Measurements from ENCODE around the gene SELENON.

Gene SELENON

DNA sequence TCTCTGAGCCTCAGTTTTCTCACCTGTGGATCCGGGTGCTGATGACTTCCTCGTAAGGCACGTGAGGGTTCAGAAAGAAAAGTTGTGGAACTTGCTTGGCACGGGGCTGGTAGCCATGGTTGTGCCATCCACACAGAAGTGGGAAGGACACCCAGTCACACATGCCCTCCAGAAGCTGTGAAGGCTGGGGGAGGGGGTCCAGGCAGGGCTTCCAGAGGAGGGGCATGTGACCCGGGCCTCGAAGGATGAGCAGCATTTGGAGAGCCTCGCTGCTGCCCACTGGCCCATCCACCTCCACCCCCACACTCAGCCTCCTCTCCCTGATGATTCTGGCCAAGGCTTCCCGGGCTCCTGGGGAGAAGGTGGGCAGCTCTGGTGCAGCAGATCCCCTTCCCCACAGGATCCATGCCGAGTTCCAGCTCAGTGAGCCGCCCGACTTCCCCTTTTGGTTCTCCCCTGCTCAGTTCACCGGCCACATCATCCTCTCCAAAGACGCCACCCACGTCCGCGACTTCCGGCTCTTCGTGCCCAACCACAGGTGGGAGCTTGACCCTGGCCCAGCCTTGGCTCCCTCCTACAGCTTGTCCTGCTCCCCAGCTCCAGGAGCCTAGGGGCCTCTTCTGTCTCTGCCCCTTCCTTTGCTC, 9.4 kb downstream of the SELENON start:
- no peak for DNase-seq (ENCODE audit: low spot score)

GRCh38 chr1:25809929-25810328, 9.9 kb downstream of the SELENON start:
- DNase-seq (ENCODE audit: low spot score) = no peak

DNA sequence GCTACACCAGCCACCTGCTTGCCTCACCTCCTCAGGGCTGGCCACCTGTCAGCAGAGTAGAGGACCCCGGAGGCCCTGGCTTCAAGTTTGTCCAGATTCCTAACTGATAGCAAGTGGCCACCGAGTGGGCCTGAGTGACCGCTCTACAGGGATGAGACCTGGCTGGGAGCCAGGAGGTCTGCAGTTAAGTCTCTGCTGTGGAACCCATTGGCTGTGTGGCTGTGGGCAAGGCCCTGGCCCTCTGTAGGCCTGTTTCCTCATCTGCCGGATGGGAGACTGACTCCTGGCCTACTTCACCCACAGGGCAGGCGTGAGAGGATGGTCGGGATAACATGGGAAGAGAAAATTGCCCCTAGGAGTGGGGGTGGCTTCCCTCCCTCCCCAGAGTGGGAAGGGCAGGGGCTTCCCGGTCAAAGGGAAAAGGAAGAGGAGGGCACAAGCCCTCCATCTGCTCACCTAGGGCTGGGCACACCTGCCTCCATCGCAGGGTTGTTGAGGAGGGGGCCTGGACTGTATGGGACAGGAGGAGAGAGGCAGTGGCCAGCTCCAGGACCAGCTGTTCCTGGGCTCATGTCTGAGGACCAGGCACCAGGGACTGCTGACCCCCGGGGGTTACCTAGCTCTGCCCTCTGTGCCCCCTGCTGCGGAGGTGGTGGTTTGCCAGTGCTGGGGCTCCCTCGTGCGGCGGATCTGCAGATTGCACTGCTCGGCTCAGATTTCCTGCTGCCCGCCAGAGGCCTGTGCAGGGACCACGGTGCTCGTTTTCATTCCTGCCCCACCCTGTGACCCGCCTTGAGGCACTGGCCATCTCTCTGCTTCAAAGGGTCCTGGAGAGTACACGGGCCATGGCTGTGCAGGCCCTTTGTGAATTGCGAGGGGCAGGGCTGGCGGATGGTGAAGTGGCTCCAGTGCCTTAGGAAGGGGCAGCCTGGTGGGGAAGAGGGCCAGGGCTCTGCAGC, 10.6 kb downstream of the SELENON start:
- peak; percentile 86 for DNase-seq (ENCODE audit: low spot score)

GRCh38 chr1:25811384-25812082, 11.5 kb downstream of the SELENON start:
- no peak for DNase-seq (ENCODE audit: low spot score)

- DNase-seq (ENCODE audit: low spot score) = no peak
Observed at GRCh38 chr1:25813071-25813733, 13.2 kb downstream of the SELENON start.

DNA sequence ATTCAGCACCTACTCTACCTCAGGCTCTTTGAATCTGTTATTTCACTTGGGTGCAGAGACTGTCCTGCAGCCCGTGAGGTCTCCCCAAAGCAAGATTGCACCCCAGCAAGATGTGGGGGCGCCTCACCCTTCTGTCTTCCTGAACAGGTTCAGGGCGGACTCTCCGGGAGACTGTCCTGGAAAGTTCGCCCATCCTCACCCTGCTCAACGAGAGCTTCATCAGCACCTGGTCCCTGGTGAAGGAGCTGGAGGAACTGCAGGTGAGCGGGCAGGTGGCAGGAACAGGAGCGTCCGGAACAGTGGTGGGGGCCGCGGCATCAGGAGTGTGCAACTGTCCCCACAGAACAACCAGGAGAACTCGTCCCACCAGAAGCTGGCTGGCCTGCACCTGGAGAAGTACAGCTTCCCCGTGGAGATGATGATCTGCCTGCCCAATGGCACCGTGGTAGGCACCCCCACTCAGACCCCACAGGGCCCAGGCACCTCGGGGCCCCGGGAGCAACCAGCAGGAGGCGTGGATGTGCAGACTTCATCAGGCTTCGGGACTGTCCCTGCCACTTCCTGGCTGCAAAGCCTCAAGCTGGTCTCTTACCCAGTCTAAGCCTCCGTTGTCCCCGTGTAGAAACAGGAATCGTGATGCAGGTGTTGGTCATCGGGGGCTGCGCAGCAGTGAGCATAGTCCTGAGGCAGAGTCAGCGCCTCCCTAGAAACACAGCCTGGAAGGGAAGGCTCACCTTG, 13.9 kb downstream of the SELENON start:
- no peak for DNase-seq (ENCODE audit: low spot score)

- no peak for DNase-seq (ENCODE audit: low spot score)
Observed at GRCh38 chr1:25814549-25815087, 14.6 kb downstream of the SELENON start.

DNA sequence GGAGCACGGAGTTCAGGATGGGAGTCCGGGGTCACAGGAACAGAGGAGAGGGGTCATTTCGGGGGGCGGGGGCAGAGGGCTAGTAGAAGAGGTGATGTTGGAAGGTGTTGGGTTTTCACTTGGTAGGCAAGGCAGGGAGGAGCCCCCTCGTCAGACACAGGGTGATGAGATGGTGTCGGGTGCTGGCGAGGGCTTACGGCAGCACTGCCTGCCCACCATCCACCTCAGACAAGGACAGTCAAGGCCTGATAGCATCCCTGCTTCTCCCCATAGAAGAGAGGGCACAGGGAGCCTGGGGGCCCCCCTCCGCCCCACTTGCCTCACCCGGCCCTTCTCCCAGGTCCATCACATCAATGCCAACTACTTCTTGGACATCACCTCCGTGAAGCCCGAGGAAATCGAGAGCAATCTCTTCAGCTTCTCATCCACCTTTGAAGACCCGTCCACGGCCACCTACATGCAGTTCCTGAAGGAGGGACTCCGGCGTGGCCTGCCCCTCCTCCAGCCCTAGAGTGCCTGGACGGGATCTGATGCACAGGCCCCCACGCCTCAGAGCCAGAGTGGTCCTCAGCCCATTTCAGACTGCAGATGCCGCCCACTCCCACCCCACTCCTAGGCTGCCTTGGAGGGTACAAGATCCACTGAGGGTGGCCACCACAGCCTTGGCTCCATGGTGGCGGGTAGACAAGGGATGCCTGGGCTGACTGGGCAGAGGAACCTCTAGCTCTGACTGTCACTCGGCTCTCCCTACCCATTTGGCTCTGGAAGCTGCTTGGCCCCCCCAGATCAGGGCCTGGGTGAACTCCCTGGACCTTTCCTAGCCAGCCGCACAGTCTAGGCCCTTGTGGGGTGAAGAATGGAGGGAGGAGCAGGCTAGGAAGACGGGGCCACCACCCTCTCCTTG, 15.5 kb downstream of the SELENON start:
- no peak for DNase-seq (ENCODE audit: low spot score)

DNA sequence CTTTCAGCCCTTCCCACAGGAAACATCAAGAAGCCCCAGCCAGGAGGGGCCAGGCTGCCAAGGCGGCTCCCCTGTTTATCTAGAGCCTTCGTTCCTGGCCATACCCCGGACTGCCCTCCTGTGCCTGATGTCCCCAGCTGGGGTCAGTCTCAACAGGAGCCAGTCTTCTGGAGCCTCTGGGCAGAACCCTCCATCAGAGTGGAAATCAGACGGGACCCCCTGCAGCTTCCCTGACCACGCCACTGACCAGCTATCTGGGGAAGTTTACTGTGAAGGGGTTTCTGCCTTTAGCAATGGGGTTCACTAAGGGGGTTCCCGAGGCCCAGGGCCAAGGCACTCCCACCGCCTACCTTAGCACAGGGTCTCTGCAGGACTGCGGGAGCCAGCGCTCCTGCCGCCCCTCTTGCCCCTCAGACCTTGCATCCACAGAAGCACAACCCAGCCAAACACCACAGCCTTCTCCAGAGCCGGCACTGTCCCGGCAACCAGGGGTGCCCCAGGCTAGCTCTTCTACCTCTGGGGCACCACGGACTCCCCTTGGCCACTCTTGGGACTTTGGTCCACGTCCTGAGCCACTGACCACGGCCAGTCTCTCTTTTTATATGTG, 16.2 kb downstream of the SELENON start:
- no peak for DNase-seq (ENCODE audit: low spot score)

DNA sequence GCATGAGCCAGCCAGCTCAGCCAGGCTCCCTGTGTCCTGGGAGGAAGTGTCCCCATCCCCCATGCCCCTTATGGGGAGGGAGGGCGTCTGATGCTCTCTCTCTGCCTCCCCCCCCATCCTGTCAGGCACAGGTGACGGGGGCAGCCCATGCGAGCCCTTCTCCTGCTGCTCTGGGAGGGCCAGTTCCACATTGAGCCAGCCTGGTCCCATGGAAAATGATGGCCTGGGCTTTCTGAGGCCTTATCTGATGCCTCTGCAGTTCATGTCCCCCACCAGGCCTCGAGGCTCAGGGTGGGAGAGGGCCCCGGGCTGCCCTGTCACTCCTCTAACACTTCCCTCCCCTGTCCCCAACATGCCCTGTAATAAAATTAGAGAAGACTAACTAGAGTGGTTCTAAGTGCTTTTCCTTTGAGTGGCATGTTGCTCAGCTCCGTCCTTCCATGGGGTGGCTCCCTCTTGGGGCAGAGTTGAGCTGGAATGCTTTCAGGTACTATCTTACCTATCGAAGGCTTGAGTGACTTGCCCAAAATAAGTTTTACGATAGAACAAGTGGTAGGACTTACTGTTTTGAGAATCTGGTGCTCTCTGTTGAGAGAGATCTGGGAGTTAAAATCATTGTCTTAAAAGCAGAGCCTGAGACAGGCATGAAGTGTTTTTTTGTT, 18.0 kb downstream of the SELENON start:
- DNase-seq (ENCODE audit: low spot score) = no peak

DNA sequence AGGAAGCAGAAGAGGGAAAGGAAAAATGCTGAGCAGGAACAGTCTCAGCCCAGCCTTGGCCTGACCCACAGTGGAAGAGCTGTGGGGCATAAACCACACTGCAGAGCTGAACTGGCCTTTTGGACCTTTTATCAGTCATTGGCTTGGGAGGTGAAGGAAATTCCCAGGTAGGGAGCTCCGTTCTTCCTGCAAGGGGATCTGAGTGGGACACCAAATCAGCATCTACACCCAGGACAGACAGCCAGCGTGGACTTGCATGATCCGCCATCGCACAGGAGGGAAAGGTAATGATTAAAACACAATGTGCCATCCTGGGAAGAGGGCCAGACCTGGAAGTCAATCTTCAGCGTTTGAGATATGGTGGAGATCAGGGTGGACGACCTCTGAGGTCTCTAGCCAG, 18.6 kb downstream of the SELENON start:
- no peak for DNase-seq (ENCODE audit: low spot score)

DNA sequence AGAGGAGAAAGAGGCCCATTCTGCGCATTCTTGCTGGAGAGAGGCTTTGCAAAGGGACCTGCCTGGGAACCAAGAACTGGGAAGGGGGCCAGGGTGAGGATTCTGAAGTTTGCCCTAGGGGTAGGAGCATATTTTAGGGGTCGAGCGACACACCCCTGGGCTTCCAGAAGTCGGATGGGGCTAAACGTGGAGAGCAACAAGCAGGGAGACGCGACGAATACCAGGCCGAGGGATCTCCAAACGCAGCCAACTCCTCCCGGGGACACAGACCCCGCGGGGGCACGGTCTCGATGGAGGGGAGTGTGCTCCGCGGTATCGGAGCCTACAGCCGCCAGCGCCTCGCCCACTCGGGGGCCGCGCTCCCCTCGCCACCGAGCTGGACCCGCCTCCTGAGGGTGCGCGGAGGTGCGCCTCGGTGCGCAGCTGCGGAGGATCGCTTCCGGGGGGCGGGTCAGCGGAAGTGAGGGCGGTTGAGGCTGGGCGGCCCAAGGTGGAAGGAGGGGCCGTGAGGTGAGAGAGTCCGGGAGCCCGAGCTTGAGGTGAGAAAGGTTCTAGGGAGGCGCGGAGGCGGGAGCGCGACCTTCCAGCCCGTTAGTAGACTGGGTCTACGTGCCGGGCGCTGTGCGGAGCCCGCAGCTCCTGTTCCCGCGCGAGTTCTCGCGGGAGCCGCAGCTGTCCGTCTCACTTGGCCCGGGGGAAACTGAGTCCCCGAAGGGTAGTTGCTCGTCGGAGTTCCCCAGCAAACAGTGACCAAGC, 19.7 kb downstream of the SELENON start, which contains the start of gene MTFR1L:
TSS of gene MTFR1L (plus strand) at position 464 of the 756 bp plus-strand sequence. CDS start 3,151 bp downstream, outside the sequence.
- peak; percentile 95 for DNase-seq (ENCODE audit: low spot score)

- peak; percentile 75 for DNase-seq (ENCODE audit: low spot score)
Observed at GRCh38 chr1:25820247-25821111, 20.5 kb downstream of the SELENON start.

DNA sequence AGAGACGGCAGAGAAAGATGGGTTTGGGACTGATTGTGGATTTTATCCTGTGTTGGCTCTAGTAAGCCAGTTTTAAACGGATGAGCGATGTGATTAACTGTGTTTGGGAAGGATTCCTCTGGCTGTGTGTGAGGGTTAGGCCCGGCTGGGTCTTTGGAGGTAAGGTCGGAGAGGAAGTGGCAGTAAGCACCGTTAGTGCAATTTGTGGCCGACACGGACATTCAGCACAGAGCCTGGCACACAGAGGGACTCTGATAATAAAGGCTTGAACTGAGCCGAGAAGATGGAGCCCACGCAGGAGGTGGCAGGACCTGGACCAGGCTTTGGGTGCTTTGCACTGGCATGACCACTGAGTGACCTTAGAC, 21.1 kb downstream of the SELENON start:
- no peak for DNase-seq (ENCODE audit: low spot score)

DNA sequence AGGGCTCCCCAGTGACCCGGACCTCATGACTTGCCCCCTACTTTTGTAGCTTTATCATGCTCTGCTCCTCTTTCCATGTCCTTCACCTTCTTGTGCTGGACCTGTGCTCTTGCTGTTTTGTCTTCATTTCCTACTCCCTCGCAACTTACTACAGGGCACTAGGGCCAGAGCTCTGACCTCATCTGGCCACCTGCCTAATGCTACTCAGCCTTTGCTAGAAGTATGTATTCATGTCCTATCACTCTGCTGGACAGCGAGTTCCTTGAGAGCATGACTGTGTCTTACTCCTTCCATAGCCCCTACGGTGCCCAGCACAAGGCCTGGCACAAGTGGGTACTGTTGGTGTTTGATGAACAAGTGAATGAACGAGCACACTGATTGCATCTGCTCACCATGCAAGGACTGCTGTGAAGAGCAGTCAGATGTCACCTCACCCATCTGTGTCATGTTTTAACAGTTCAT, 21.7 kb downstream of the SELENON start:
- DNase-seq (ENCODE audit: low spot score) = no peak

GRCh38 chr1:25825605-25826004, 25.6 kb downstream of the SELENON start:
- DNase-seq (ENCODE audit: low spot score) = no peak

DNA sequence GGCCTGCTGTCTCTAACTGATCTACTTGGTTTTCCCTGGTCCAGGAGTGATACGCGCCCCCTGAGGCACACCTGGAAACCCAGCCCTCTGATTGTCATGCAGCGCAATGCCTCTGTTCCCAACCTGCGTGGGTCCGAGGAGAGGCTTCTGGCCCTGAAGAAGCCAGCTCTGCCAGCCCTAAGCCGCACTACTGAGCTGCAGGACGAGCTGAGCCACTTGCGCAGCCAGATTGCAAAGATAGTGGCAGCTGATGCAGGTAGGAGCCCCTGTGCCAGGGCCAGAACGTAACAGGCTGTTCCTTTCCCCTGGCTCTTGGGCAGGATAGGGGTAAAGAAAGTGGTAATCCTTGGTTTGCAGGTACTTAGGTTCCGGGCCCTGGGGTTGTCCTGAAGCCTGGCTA, 26.6 kb downstream of the SELENON start:
- DNase-seq (ENCODE audit: low spot score) = no peak

All from D341Med (cell line).